Fibroblast of lung (primary cell): ENCODE measurements around the gene LAMP5. TPM values are rescaled to one million over a fixed set of nuclear protein-coding genes. Genes with fewer than 3 reads are reported as not detected.

ENCODE experiments used
- DNase-seq, 2 donors: peaks; one replicate each; pipeline versions ENCODE4 v3.0.0 to v3.0.0-alpha.2; 2010; ENCODE audit warnings: low read depth in 2 of 2
- H2AFZ ChIP-seq: 2 replicates; pipeline ENCODE4 v1.5.1; 2012; ENCODE audit warnings: low read length, control low read depth, inconsistent platforms
- H3K27ac ChIP-seq: 2 replicates; pipeline ENCODE4 v1.5.1; 2011; ENCODE audit warnings: low read length, control low read depth; ENCODE audit not compliant: insufficient read depth
- H3K27me3 ChIP-seq: 2 replicates; pipeline ENCODE4 v1.5.1; 2011; ENCODE audit warnings: mild to moderate bottlenecking, low read length; ENCODE audit not compliant: control insufficient read depth, insufficient read depth
- H3K36me3 ChIP-seq: 2 replicates; pipeline ENCODE4 v1.5.1; 2011; ENCODE audit warnings: low read length; ENCODE audit not compliant: control insufficient read depth, insufficient read depth
- H3K4me1 ChIP-seq: 2 replicates; pipeline ENCODE4 v1.5.1; 2011; ENCODE audit warnings: low read length; ENCODE audit not compliant: control insufficient read depth, insufficient read depth; ENCODE audit errors: extremely low read depth
- H3K4me2 ChIP-seq: 2 replicates; pipeline ENCODE4 v1.5.1; 2011; ENCODE audit warnings: low read length, control low read depth; ENCODE audit not compliant: insufficient read depth; ENCODE audit errors: extremely low read depth
- H3K4me3 ChIP-seq, 4 experiments: fragments of 200-600 bp in 1 of 4; sonication (generic) in 1 of 4; replicated peaks in 1 of 4; 2 replicates each; pipeline ENCODE4 v1.5.1; 2011 to 2016; ENCODE audit warnings: low read length in 4 of 4, low read depth in 3 of 4, mild to moderate bottlenecking in 3 of 4, control low read depth in 2 of 4, inconsistent platforms in 1 of 4, mixed read lengths in 1 of 4; ENCODE audit not compliant: insufficient read depth in 1 of 4; ENCODE audit errors: control extremely low read depth in 1 of 4
- H3K79me2 ChIP-seq: 2 replicates; pipeline ENCODE4 v1.5.1; 2012; ENCODE audit warnings: mild to moderate bottlenecking, low read length, inconsistent platforms; ENCODE audit not compliant: control insufficient read depth, insufficient read depth
- H3K9ac ChIP-seq: 2 replicates; pipeline ENCODE4 v1.5.1; 2011; ENCODE audit warnings: mild to moderate bottlenecking, low read length, control low read depth; ENCODE audit not compliant: insufficient read depth
- H3K9me3 ChIP-seq: 2 replicates; pipeline ENCODE4 v1.5.1; 2012; ENCODE audit warnings: low read depth, low read length; ENCODE audit not compliant: control insufficient read depth, insufficient read depth
- H4K20me1 ChIP-seq: 2 replicates; pipeline ENCODE4 v1.5.1; 2011; ENCODE audit warnings: low read length; ENCODE audit not compliant: control insufficient read depth, insufficient read depth; ENCODE audit errors: extremely low read depth
- EZH2 ChIP-seq: IDR thresholded peaks from 2 replicates; pipeline ENCODE4 v1.5.1; 2012; ENCODE audit warnings: low read length, control low read depth, mild to moderate bottlenecking; ENCODE audit errors: missing control alignments
- polyA plus RNA-seq, 2 donors: library from polyadenylated mRNA; depleted of rRNA in 1 of 2; stranded (reverse) in 1 of 2; unstranded in 1 of 2; fragments of >200 nt; gene quantifications; 2 replicates each; pipeline ENCODE4 v1.2.1, GENCODE V29; 2011 to 2012; ENCODE audit warnings: missing spikeins in 1 of 2
- total RNA-seq: library from RNA; depleted of rRNA; stranded (reverse); fragments of >200 nt; gene quantifications from 2 replicates; pipeline ENCODE4 v1.2.1, GENCODE V29; 2014
- TF ChIP-seq, protein P1 (sequence below), 2 donors: IDR thresholded peaks in 1 of 2; conservative IDR thresholded peaks in 1 of 2; 1 replicate in 1 of 2; 2 replicates in 1 of 2; pipeline ENCODE4 v1.5.1; 2011 to 2012; ENCODE audit warnings: low read length in 2 of 2, control low read depth in 1 of 2, inconsistent platforms in 1 of 2, low read depth in 1 of 2, mild to moderate bottlenecking in 1 of 2

LAMP5 gene
- total and polyA plus RNA-seq, 2 donors (not counting 1 experiment from before 2014, with no cell fraction given): 0.92 to 2.1 TPM

DNA sequence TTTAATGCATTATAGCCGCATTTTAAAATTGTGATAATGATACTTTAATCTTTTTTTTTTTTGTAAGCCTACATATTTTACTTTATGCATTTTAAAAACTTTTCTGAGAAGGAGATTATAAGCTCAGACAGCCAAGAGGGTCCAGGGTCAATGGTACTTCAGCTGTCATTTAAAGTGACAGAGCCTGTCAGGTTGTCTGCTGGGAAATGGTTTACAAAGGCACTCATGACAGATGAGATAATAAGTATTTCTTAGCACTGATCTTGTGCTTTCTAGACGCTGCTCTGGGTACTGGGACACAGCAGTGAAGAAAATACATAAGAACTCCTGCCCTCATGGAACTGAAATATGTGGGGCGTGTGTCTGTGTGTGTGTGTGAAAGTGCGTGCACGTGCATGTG is 19.6 kb downstream of the LAMP5 start:
- no peak overlapping the region for H3K27ac ChIP-seq
- no peak overlapping the region for H3K9ac ChIP-seq
- H3K36me3 ChIP-seq: no peaks in the 10 kb centered on the region
- H4K20me1 ChIP-seq: no peaks in the 10 kb centered on the region
- TF ChIP-seq EZH2: no peak
- TF ChIP-seq, protein P1, sequence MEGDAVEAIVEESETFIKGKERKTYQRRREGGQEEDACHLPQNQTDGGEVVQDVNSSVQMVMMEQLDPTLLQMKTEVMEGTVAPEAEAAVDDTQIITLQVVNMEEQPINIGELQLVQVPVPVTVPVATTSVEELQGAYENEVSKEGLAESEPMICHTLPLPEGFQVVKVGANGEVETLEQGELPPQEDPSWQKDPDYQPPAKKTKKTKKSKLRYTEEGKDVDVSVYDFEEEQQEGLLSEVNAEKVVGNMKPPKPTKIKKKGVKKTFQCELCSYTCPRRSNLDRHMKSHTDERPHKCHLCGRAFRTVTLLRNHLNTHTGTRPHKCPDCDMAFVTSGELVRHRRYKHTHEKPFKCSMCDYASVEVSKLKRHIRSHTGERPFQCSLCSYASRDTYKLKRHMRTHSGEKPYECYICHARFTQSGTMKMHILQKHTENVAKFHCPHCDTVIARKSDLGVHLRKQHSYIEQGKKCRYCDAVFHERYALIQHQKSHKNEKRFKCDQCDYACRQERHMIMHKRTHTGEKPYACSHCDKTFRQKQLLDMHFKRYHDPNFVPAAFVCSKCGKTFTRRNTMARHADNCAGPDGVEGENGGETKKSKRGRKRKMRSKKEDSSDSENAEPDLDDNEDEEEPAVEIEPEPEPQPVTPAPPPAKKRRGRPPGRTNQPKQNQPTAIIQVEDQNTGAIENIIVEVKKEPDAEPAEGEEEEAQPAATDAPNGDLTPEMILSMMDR (conservative IDR thresholded peaks at IDR 0.05 in 1 of 2, IDR thresholded peaks at IDR 0.05 in 1 of 2; ENCODE audit: low read depth in 1 of 2, low read length in 2 of 2): no peak
- H3K9me3 ChIP-seq: no peaks in the 10 kb centered on the region
- H3K4me1 ChIP-seq: no peaks in the 10 kb centered on the region
- H2AFZ ChIP-seq: no peak overlapping the region
- peaks cover 6% of the 10 kb centered on the region for H3K27me3 ChIP-seq
- H3K79me2 ChIP-seq: no peaks in the 10 kb centered on the region
- H3K4me3 ChIP-seq: no peak overlapping the region
- DNase-seq: no peak
- no peak overlapping the region for H3K4me2 ChIP-seq

DNA sequence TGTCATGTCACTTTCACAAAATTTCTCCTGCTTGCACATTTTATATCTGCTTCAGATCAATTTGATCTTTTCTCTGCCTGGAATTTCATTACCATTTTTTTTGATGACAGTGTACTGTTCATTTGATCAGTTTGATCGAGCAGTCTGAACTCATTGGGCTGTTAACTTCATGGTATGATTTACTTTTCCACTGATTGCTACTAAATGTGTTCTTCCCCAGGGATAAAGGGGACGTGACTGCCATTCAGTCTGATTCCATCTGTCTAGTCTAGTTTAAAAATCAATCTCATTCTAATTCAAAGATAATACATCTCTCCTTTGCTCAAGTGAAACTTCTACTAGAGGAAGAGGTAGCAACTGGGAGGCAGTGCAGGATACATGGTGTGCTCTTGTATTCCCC is 21.1 kb downstream of the LAMP5 start:
- no peak for TF ChIP-seq EZH2
- TF ChIP-seq, protein P1 (conservative IDR thresholded peaks at IDR 0.05 in 1 of 2, IDR thresholded peaks at IDR 0.05 in 1 of 2; ENCODE audit: low read depth in 1 of 2, low read length in 2 of 2): no peak
- H3K27me3 ChIP-seq: peaks cover 6% of the 10 kb centered on the region
- H3K4me1 ChIP-seq: no peaks in the 10 kb centered on the region
- H3K4me2 ChIP-seq: no peak overlapping the region
- no peak overlapping the region for H3K4me3 ChIP-seq
- H3K9ac ChIP-seq: no peak overlapping the region
- no peaks in the 10 kb centered on the region for H3K79me2 ChIP-seq
- DNase-seq: no peak
- H3K27ac ChIP-seq: no peak overlapping the region
- no peaks in the 10 kb centered on the region for H3K36me3 ChIP-seq
- H2AFZ ChIP-seq: no peak overlapping the region
- no peaks in the 10 kb centered on the region for H4K20me1 ChIP-seq
- H3K9me3 ChIP-seq: no peaks in the 10 kb centered on the region

DNA sequence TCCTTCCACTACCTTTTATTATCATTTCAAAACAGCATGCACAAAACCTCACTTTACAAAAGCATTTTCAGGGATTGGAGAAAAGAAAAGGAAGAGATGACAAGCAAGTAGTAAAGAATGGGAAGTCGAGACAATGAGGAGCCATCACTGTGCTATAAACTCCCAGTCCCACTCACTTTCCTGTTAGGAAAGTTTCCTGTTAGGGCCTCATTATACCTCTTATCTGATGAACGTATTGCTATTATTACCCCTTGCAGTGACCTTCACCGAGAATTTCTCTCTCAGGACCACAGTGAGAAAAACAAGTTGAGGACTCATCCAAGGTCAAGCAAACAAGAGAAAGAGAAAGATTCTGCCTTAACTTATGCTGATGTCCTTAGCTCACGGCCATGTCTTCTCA is 28.8 kb downstream of the LAMP5 start:
- no peak overlapping the region for H3K4me2 ChIP-seq
- DNase-seq: no peak

More for the DNA sequence above, 28.8 kb downstream of the LAMP5 start:
- no peaks in the 10 kb centered on the region for H3K4me1 ChIP-seq
- no peak for TF ChIP-seq EZH2
- TF ChIP-seq, protein P1 (conservative IDR thresholded peaks at IDR 0.05 in 1 of 2, IDR thresholded peaks at IDR 0.05 in 1 of 2; ENCODE audit: low read depth in 1 of 2, low read length in 2 of 2): no peak
- no peak overlapping the region for H3K9ac ChIP-seq
- H3K9me3 ChIP-seq: no peaks in the 10 kb centered on the region
- no peak overlapping the region for H3K4me3 ChIP-seq
- no peaks in the 10 kb centered on the region for H3K79me2 ChIP-seq
- H4K20me1 ChIP-seq: no peaks in the 10 kb centered on the region
- H3K36me3 ChIP-seq: no peaks in the 10 kb centered on the region
- no peak overlapping the region for H2AFZ ChIP-seq
- no peaks in the 10 kb centered on the region for H3K27me3 ChIP-seq
- no peak overlapping the region for H3K27ac ChIP-seq
